GM12878 (cell line): ENCODE data around the gene CATSPER4. TPM values are rescaled to one million over a fixed set of nuclear protein-coding genes. Genes with fewer than 3 reads are reported as not detected.

ENCODE experiments used
- ATAC-seq: fragments of 200-7000 bp; cut with Tn5 transposase; 3 replicates; pipeline ENCODE4 v1.9.1; 2020; ENCODE audit warnings: mild to moderate bottlenecking, moderate library complexity
- BruUV-seq: library from RNA; stranded (reverse); fragments of 400-500 nt; replicated peaks from 2 replicates; lab custom pipeline; 2021; lab: Mats Ljungman, UMichigan
- CTCF ChIA-PET: fragments of 300-600 bp; sonication (Branson Sonifier 250); formaldehyde crosslinking; extraction: SDS; loops from one replicate; lab custom pipeline; 2021; ENCODE audit warnings: inconsistent platforms; lab: Yijun Ruan, JAX
- POLR2A ChIA-PET: fragments of 350-600 bp; formaldehyde crosslinking; extraction: SDS; loops from one replicate; lab custom pipeline; 2021; ENCODE audit warnings: inconsistent platforms; lab: Charles Lee
- RAD21 ChIA-PET: fragments of 300-600 bp; sonication (Branson Sonifier 250); formaldehyde crosslinking; loops from one replicate; lab custom pipeline; 2023; ENCODE audit warnings: antibody characterized with exemption; ENCODE audit not compliant: unreplicated experiment; lab: Charles Lee
- SMC1A ChIA-PET: fragments of 300-600 bp; sonication (Branson Sonifier 250); formaldehyde crosslinking; loops from one replicate; lab custom pipeline; 2023; ENCODE audit not compliant: unreplicated experiment, uncharacterized antibody; lab: Charles Lee
- DNase-seq: peaks from one replicate; pipeline ENCODE4 v3.0.0-alpha.2; 2011; ENCODE audit warnings: low read depth, low spot score
- FAIRE-seq: peaks from 3 replicates; lab custom pipeline; 2011; peaks lifted over from hg19 to GRCh38; lab: Jason Lieb, UNC
- H2AFZ ChIP-seq: 2 replicates; pipeline ENCODE4 v1.6.0; 2011; ENCODE audit warnings: low read depth, low read length, control low read depth; ENCODE audit not compliant: control insufficient read depth
- H3K27ac ChIP-seq: 2 replicates; pipeline ENCODE4 v1.5.1; 2011; ENCODE audit warnings: control low read depth; ENCODE audit not compliant: control insufficient read depth, insufficient read depth
- H3K27me3 ChIP-seq, 2 experiments: replicated peaks in 1 of 2; 2 replicates each; pipeline versions ENCODE4 v1.6.0 to v1.6.1; 2011; ENCODE audit warnings: low read length in 1 of 2; ENCODE audit not compliant: control insufficient read depth in 2 of 2, insufficient read depth in 2 of 2
- H3K36me3 ChIP-seq, 2 experiments: 2 replicates each; pipeline ENCODE4 v1.5.1; 2011; ENCODE audit warnings: low read length in 1 of 2; ENCODE audit not compliant: control insufficient read depth in 2 of 2, insufficient read depth in 2 of 2
- H3K4me1 ChIP-seq: 2 replicates; pipeline ENCODE4 v1.6.1; 2011; ENCODE audit warnings: mild to moderate bottlenecking, low read length, moderate library complexity, mixed read lengths; ENCODE audit not compliant: control insufficient read depth, insufficient read depth
- H3K4me2 ChIP-seq: 2 replicates; pipeline ENCODE4 v1.6.0; 2011; ENCODE audit warnings: control low read depth; ENCODE audit not compliant: control insufficient read depth, insufficient read depth
- H3K4me3 ChIP-seq: fragments of 200-600 bp; sonication (generic); 2 replicates; pipeline ENCODE4 v1.5.1; 2016
- H3K79me2 ChIP-seq: 2 replicates; pipeline ENCODE4 v1.6.0; 2011; ENCODE audit warnings: low read length; ENCODE audit not compliant: control insufficient read depth, insufficient read depth
- H3K9ac ChIP-seq: 2 replicates; pipeline ENCODE4 v1.8.0; 2011; ENCODE audit warnings: low read length, control low read depth, mixed read lengths; ENCODE audit not compliant: control insufficient read depth, insufficient read depth
- H3K9me3 ChIP-seq: replicated peaks from 3 replicates; pipeline ENCODE4 v1.5.1; 2011; ENCODE audit warnings: mild to moderate bottlenecking, low read length; ENCODE audit not compliant: control insufficient read depth, insufficient read depth
- H4K20me1 ChIP-seq: 2 replicates; pipeline ENCODE4 v1.6.0; 2011; ENCODE audit not compliant: control insufficient read depth, insufficient read depth
- BCLAF1 ChIP-seq: fragments of 450-650 bp; IDR thresholded peaks from 2 replicates; pipeline ENCODE4 v1.6.1; 2017; ENCODE audit warnings: antibody characterized with exemption, mild to moderate bottlenecking, moderate library complexity
- CHD2 ChIP-seq: IDR thresholded peaks from 2 replicates; pipeline ENCODE4 v1.6.1; 2011; ENCODE audit warnings: low read depth, low read length, improper control_type of control experiment, borderline replicate concordance
- CHD4 ChIP-seq: fragments of 200-600 bp; sonication (generic); IDR thresholded peaks from 2 replicates; pipeline ENCODE4 v1.6.1; 2016; ENCODE audit warnings: mild to moderate bottlenecking
- FOS ChIP-seq: IDR thresholded peaks from 3 replicates; pipeline ENCODE4 v1.6.1; 2011; ENCODE audit warnings: borderline replicate concordance; ENCODE audit not compliant: insufficient read length; ENCODE audit errors: extremely low read depth
- MEF2B ChIP-seq: fragments of 450-650 bp; IDR thresholded peaks from 2 replicates; pipeline ENCODE4 v1.6.1; 2018; ENCODE audit warnings: mild to moderate bottlenecking, moderate library complexity; ENCODE audit not compliant: partially characterized antibody, poor library complexity, severe bottlenecking
- NFYA ChIP-seq: IDR thresholded peaks from 2 replicates; pipeline ENCODE4 v1.6.1; 2011; ENCODE audit warnings: low read depth, mild to moderate bottlenecking, low read length, improper control_type of control experiment, borderline replicate concordance
- SIN3A ChIP-seq: IDR thresholded peaks from 2 replicates; pipeline ENCODE4 v1.6.1; 2012; ENCODE audit warnings: low read depth, low read length, improper control_type of control experiment
- SREBF1 ChIP-seq: IDR thresholded peaks from 2 replicates; pipeline ENCODE4 v1.6.1; 2012; ENCODE audit warnings: mild to moderate bottlenecking, low read length
- SRF ChIP-seq, 2 experiments: IDR thresholded peaks; 2 replicates each; pipeline ENCODE4 v1.6.1; 2011; ENCODE audit warnings: low read depth in 2 of 2, low read length in 2 of 2, mild to moderate bottlenecking in 1 of 2, moderate library complexity in 1 of 2
- ZNF274 ChIP-seq: IDR thresholded peaks from one replicate; pipeline ENCODE4 v1.8.0; 2011; ENCODE audit not compliant: insufficient read length, insufficient read depth
- WGBS: methylation state at CpG from one replicate; pipeline ENCODE4 v1.1.6; 2016; ENCODE audit warnings: low lambda C conversion rate; ENCODE audit not compliant: insufficient replicate concordance, insufficient coverage; ENCODE audit errors: missing lambda C conversion rate; 5-methylcytosine and 5-hydroxymethylcytosine counted together
- in situ Hi-C: fragments of 300-500 bp; cut with MboI; formaldehyde crosslinking; loops from 9 replicates; pipeline ENCODE4 v1.14.3; 2018; ENCODE audit warnings: mixed read lengths
- intact Hi-C: fragments of 100-400 bp; cut with micrococcal nuclease; formaldehyde crosslinking; loops from one replicate; pipeline ENCODE4 v1.14.2; 2022; ENCODE audit not compliant: unreplicated experiment
- polyA plus RNA-seq, 11 experiments: library from polyadenylated mRNA; depleted of rRNA in 4 of 11; unstranded in 6 of 11; stranded (reverse) in 5 of 11; fragments of >200 nt; fragmentation: Nextera tagmentation in 4 of 11; fragmentation: Illumina TruSeq in 1 of 11; extraction: Ambion mirVana in 4 of 11; extraction: Trizol in 1 of 11; gene quantifications; 1 replicate in 1 of 11; 2 replicates in 10 of 11; pipeline versions ENCODE4 v1.2.1 to v1.2.3, GENCODE V29; 2011 to 2016; ENCODE audit warnings: inconsistent platforms in 2 of 11, missing spikeins in 2 of 11, low read depth in 1 of 11
- total RNA-seq, 4 experiments: library from RNA; depleted of rRNA in 3 of 4; stranded (reverse); fragments of >200 nt in 3 of 4; fragmentation: Illumina TruSeq in 1 of 4; extraction: Trizol in 1 of 4; gene quantifications; 2 replicates each; pipeline versions ENCODE4 v1.2.1 to v1.2.3, GENCODE V29; 2013 to 2021
- TF ChIP-seq, protein P1 (sequence below): fragments of 450-650 bp; IDR thresholded peaks from 2 replicates; pipeline ENCODE4 v1.6.1; 2014; ENCODE audit warnings: mild to moderate bottlenecking

Gene CATSPER4
- total and polyA plus RNA-seq, 10 of the 15 experiments (the other 5 are each of a cell fraction or from before 2014, with no cell fraction given): 0.13 TPM; not detected in 9

- Histone ChIP-seq H3K27me3 (no peaks in the 10 kb centered on the region), H4K20me1 (no peaks in the 10 kb centered on the region), H3K9ac (no peak overlapping the region), H3K27ac (no peak overlapping the region), H3K79me2 (no peaks in the 10 kb centered on the region), H3K4me2 (no peak overlapping the region), H3K4me3 (no peak overlapping the region), H3K36me3 (no peaks in the 10 kb centered on the region), H3K9me3 (no peaks in the 10 kb centered on the region), H2AFZ (no peak overlapping the region), H3K4me1 (no peaks in the 10 kb centered on the region)
- FAIRE-seq (no peak), DNase-seq (no peak), ATAC-seq (no peak)
- intact Hi-C loops: no loop called here
- BruUV-seq: no TSS peak
- SMC1A ChIA-PET: interaction anchor here (0.6 kb wide), 1 partner anchor 8 kb away, joined by 3 read pairs; no protein-coding TSS in a partner anchor
- in situ Hi-C loops: no loop called here
- CTCF ChIA-PET: interaction anchor here (0.6 to 1.4 kb wide), 2 partner anchors 85 to 204 kb away, joined by 4 read pairs; no protein-coding TSS in a partner anchor
- POLR2A ChIA-PET: no interaction called here
- RAD21 ChIA-PET: no interaction called here
- TF ChIP-seq SRF (IDR thresholded peaks at IDR 0.05; ENCODE audit: low read depth in 2 of 2, low read length in 2 of 2) (no peak), BCLAF1 (no peak), CHD4 (no peak), CHD2 (no peak), ZNF274 (no peak), MEF2B (no peak), NFYA (no peak), SIN3A (no peak), FOS (no peak), SREBF1 (no peak)
- TF ChIP-seq, protein P1, sequence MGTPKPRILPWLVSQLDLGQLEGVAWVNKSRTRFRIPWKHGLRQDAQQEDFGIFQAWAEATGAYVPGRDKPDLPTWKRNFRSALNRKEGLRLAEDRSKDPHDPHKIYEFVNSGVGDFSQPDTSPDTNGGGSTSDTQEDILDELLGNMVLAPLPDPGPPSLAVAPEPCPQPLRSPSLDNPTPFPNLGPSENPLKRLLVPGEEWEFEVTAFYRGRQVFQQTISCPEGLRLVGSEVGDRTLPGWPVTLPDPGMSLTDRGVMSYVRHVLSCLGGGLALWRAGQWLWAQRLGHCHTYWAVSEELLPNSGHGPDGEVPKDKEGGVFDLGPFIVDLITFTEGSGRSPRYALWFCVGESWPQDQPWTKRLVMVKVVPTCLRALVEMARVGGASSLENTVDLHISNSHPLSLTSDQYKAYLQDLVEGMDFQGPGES: no peak
- WGBS: 48% methylated on average over 6 of the region's 6 CpGs
Observed at GRCh38 chr1:26213335-26213905, 23.0 kb downstream of the CATSPER4 start.
